ENCODE measurements around the gene ATXN1. TPM values are rescaled to one million over a fixed set of nuclear protein-coding genes. Genes with fewer than 3 reads are reported as not detected.

The ATXN1 gene
- total and polyA plus RNA-seq, 2 experiments from 2014 or later: 4.8 to 9.1 TPM

- no peak for TF ChIP-seq REST (IDR thresholded peaks at IDR 0.05; ENCODE audit: unreplicated experiment)
Measured at GRCh38 chr6:16741112-16742016, 19.9 kb downstream of the ATXN1 start (continued).

GRCh38 chr6:16740097-16740496, 21.2 kb downstream of the ATXN1 start:
- Mint-ChIP-seq H3K27ac (no peak overlapping the region), H3K9me3 (no peaks in the 10 kb centered on the region), H3K27me3 (ENCODE audit: insufficient read depth, low read depth, poor library complexity) (no peaks in the 10 kb centered on the region), H3K4me1 (peaks cover 29% of the 10 kb centered on the region), H3K4me3 (no peak overlapping the region), H3K36me3 (ENCODE audit: low read depth) (no peaks in the 10 kb centered on the region)
- Histone ChIP-seq H2AFZ (no peak overlapping the region), H3K4me1 (ENCODE audit: insufficient read depth) (peaks cover 24% of the 10 kb centered on the region), H3K4me3 (no peak overlapping the region), H3K4me2 (no peak overlapping the region), H3F3A (replicated peaks; ENCODE audit: low read depth) (no peaks in the 10 kb centered on the region), H3K36me3 (ENCODE audit: insufficient read depth) (no peaks in the 10 kb centered on the region), H4K20me1 (replicated peaks; ENCODE audit: insufficient read depth) (no peaks in the 10 kb centered on the region), H3K9me2 (ENCODE audit: insufficient read depth) (no peaks in the 10 kb centered on the region), H3K27me3 (ENCODE audit: insufficient read depth) (no peaks in the 10 kb centered on the region), H3K79me2 (replicated peaks; ENCODE audit: insufficient read depth) (no peaks in the 10 kb centered on the region), H3K27ac (ENCODE audit: low read depth) (no peak overlapping the region)
- no peak for DNase-seq (ENCODE audit: low spot score)
- no peak for ATAC-seq
- TF ChIP-seq STAT1 (IDR thresholded peaks at IDR 0.05; ENCODE audit: unreplicated experiment): no peak
- no peak for TF ChIP-seq EZH2 (IDR thresholded peaks at IDR 0.05; ENCODE audit: low read depth, unreplicated experiment)
- no peak for TF ChIP-seq ETS1 (IDR thresholded peaks at IDR 0.05)
- TF ChIP-seq ZNF462 (CRISPR knock-in tag; IDR thresholded peaks at IDR 0.05): no peak
- TF ChIP-seq REST (IDR thresholded peaks at IDR 0.05; ENCODE audit: unreplicated experiment): no peak
- no peak for TF ChIP-seq ZNF114 (CRISPR knock-in tag; IDR thresholded peaks at IDR 0.05)

Data from GM23338 (cell line).